ENCODE data around the gene KCNQ2.

DNA sequence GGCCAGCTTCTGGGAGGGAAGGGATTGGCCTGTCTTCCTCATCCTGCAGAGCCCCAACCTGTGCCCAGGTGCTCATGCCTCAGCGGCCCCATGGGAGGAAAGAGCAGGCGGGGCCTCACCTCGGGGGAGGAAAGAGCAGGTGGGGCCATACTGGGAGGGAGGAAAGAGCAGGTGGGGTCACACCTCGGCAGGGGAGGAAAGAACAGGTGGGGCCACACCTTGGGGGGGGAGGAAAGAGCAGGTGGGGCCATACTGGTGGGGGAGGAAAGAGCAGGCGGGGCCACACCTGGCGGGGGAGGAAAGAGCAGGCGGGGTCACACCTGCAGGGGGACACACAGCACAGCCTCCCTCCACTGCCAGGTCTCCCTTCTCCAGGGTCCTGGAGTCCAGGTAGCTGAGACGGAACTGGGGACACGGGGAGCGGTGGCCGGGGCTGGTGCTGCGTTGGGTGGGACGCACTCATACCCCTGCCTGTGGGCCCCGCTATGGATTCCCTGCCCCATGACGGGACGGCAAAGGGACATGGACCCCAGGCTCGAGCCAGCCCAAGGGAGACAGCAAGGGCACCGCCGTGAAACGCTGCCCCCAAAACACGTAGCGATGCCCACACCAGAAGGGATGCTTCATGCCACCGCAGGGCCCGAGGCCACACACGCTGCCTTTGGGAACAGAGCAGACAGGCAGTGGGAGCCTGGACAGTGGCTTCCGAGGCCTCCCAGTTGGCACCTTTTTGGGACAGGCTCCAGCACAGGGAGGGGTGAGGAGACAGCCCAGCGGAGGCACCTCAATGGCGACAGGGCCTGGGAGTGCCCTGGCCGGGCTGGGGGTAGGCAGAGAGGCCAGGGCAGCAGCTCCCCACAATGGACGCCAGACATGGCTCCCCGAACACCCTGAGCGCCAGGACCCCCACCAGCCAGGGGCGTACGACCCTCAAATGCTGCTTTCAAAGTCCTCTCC, 68.0 kb downstream of the KCNQ2 start:
- no peak for TF ChIP-seq POLR2AphosphoS5 (IDR thresholded peaks at IDR 0.05; ENCODE audit: borderline replicate concordance, low read depth, low read length)
- no peak for TF ChIP-seq EZH2 (IDR thresholded peaks at IDR 0.05)
- TF ChIP-seq FOXP2 (optimal IDR thresholded peaks at IDR 0.05; ENCODE audit: control extremely low read depth, extremely low read length, insufficient read depth), result no peak
